Caki2 (cell line): Measurements from ENCODE around the gene CHST11. TPM values are rescaled to one million over a fixed set of nuclear protein-coding genes. Genes with fewer than 3 reads are reported as not detected.
A peak's percentile ranks its signal among the peaks of the same experiment; 100 is the strongest.

Experiments used
- DNase-seq: peaks from one replicate; pipeline ENCODE4 v3.0.0-alpha.2; 2015; ENCODE audit warnings: low read depth
- in situ Hi-C: cut with HindIII; loops from 2 replicates; pipeline ENCODE4 v1.10.0; 2016; ENCODE audit warnings: low sequenced_read_pairs, low pct_unique_long_range_greater_than_20kb, mixed read lengths
- total RNA-seq: library from RNA; depleted of rRNA; stranded (reverse); fragments of >200 nt; shearing (Covaris generic); gene quantifications from 2 replicates; pipeline ENCODE4 v1.2.3, GENCODE V29; 2014; ENCODE audit warnings: low replicate concordance

CHST11 gene
- total RNA-seq, 1 experiment from 2014 or later, result 51.3 TPM

- DNase-seq, result no peak
- in situ Hi-C loops, result no loop called here
These were observed 124.3 kb downstream of the CHST11 start for GRCh38 chr12:104581005-104581570.

- in situ Hi-C loops, result no loop called here
- no peak for DNase-seq
These were observed 126.0 kb downstream of the CHST11 start for GRCh38 chr12:104582739-104583138.

- in situ Hi-C loops, result no loop called here
- no peak for DNase-seq
These were observed 126.6 kb downstream of the CHST11 start for GRCh38 chr12:104583301-104583700.

DNA sequence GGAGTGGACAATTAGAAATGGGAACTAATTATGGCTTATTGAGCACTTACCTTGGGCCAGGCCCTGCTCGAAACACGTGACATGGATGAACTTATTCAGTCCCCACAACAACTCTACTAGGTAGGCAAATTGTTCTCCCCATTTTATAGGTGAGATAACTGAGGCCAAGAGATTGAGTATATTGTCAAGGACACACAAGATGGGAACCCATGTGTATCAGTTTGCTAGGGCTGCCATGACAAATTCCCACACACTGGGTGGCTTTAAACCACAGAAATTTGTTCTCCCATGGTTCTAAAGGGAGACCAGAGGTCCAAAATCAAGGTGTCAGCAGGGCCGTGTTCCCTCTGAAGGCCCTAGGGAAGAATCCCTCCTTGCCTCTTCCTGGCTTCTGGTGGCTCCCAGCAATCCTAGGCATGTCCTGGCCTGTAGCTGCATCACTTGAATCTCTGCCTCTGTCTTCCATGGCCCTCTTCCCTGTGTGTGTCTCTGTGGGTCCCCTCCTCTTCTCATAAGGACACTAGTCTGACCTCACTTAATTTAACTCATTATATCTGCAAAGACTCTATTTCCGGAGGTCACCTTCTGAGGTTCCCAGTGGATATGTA, 128.8 kb downstream of the CHST11 start:
- in situ Hi-C loops, result no loop called here
- no peak for DNase-seq

DNA sequence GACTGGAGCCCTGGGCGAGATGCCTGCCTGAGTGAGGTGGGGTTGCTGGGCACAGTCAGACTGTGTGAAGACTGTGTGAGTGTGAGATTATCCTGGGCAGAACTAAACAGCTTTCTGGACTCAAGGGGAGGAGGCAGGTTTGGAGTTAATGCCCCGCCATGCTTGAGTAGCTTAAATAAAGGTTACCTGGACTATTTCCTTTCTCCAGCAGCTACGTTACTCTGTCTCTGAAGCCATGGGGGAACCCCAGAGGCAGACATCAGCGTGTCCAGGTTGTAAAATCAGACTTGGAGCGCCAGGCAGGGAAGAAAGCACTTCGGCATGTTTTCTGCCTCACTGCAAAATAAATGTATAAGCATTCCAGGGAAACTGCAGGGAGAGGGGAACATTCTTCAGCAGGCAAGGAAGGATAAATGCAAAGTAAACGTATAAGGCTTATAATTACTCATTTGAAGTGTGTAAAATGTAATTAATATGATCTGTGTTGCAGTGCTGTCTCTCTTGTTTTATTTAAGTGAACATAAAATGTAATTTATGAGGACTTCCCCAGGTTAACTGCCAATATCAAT, 129.7 kb downstream of the CHST11 start:
- in situ Hi-C loops, result no loop called here
- peak; percentile 76 for DNase-seq

GRCh38 chr12:104588047-104588920, 131.5 kb downstream of the CHST11 start:
- peak; percentile 96 for DNase-seq
- in situ Hi-C loops, result no loop called here

GRCh38 chr12:104588921-104589590, 132.3 kb downstream of the CHST11 start:
- peak; percentile 54 for DNase-seq
- in situ Hi-C loops, result no loop called here

GRCh38 chr12:104590022-104590421, 133.3 kb downstream of the CHST11 start:
- no peak for DNase-seq
- in situ Hi-C loops, result no loop called here

GRCh38 chr12:104591257-104591885, 134.6 kb downstream of the CHST11 start:
- DNase-seq, result peak; percentile 80
- in situ Hi-C loops, result no loop called here

DNA sequence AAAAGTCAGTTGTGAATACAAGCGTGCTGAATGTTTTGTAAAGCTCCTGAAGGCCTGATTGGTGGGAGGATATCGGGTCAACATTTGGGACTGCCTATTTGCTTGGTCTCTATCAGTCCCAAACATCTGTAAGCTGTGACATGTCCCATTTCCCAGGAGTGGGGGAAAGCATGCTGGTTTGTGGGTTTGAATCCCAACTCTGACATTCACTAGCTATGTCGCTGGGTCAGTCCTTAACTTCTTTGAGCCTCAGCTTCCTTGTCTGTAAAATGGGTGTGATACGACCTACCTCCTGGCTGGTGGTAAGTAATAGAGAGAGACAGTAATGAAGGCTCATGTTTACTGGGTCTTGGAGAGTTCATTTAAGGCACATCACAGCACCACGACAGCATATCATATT, 136.7 kb downstream of the CHST11 start:
- in situ Hi-C loops, result no loop called here
- no peak for DNase-seq

GRCh38 chr12:104596134-104596799, 139.5 kb downstream of the CHST11 start:
- in situ Hi-C loops, result no loop called here
- no peak for DNase-seq

DNA sequence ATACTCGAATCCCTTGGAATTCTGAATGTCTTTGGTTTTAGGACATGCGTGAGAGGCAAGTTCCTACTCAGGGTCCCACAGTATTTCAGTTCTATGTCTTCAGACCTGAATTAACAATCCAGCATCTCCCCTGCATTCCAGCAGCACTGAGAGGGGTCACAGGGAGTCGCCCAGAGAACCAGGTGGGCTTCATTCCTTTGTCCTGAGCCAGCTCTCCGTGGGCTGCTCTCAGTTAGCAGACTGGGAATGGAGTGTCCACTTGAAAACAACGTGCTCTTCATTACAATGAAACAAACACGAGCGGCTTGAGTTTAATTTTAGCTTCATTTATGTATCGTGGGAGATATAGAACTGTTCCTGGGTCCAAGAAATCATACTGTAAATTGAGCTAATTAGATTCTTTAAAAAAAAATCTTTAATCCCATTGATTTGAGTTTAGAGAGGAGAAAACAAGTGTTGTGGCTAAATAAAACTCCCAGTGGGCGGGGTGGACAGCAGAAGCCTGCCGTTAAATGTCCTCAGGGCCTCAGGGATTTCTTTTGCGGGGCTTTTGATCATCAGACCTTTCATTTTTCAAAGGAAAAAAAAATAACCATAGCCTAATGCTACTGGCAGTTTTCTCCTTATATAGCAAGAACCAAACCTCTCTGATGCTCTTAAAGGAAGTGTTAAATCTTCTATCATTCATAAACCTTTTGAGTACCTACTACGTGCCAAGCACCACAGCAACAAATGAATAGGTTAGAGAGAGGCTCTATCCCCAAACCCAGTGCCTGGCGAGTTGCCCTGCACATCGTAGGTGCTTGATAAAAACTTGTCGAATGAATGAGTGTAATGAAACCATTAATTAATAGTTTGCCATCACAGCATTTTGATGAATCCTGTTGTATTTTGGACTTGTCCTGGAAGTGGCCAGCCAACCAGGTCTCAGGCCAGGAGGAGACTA, 140.4 kb downstream of the CHST11 start:
- in situ Hi-C loops, result no loop called here
- no peak for DNase-seq

- no peak for DNase-seq
- in situ Hi-C loops, result no loop called here
These were observed 141.9 kb downstream of the CHST11 start for GRCh38 chr12:104598342-104599271.

GRCh38 chr12:104599272-104600035, 142.7 kb downstream of the CHST11 start:
- no peak for DNase-seq
- in situ Hi-C loops, result no loop called here
